Rectal smooth muscle tissue (tissue), 1 donor: ENCODE data around the gene OR52I1.

Experiments
- H3K27ac ChIP-seq: one replicate; pipeline ENCODE4 v1.7.0; 2013; ENCODE audit warnings: low read depth, low read length, inconsistent platforms
- H3K27me3 ChIP-seq: one replicate; pipeline ENCODE4 v1.7.0; 2013; ENCODE audit warnings: low read length; ENCODE audit not compliant: control insufficient read depth, insufficient read depth
- H3K36me3 ChIP-seq: one replicate; pipeline ENCODE4 v1.7.0; 2013; ENCODE audit warnings: low read length; ENCODE audit not compliant: control insufficient read depth, insufficient read depth
- H3K4me1 ChIP-seq: one replicate; pipeline ENCODE4 v1.7.0; 2013; ENCODE audit warnings: low read length; ENCODE audit not compliant: control insufficient read depth, insufficient read depth
- H3K4me3 ChIP-seq: one replicate; pipeline ENCODE4 v1.7.0; 2013; ENCODE audit warnings: low read length
- H3K9ac ChIP-seq: one replicate; pipeline ENCODE4 v1.7.0; 2013; ENCODE audit warnings: low read length

Gene OR52I1

DNA sequence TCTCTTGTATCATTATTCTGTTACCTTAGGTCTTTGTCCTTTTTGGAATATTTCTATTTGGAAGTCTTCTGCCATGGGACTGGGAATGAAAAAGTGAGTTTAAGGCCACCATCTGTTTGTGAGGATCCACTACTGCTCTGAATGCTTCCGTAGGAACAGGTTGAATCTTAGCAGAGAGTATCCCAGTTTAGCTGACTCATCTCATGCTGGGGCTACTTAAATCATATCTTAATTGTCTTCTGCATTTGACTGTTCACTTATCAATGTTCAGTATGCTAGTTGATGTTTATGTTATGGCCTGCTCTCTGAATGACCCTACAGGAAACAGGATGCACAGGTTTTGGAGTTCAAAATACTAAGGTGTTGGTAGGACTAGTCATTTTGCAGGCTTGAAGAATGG, 13.7 kb upstream of the OR52I1 start:
- H3K36me3 ChIP-seq = no peaks in the 10 kb centered on the region
- H3K27me3 ChIP-seq = no peaks in the 10 kb centered on the region
- no peak overlapping the region for H3K27ac ChIP-seq
- H3K4me1 ChIP-seq = no peaks in the 10 kb centered on the region
- H3K4me3 ChIP-seq = no peak overlapping the region
- H3K9ac ChIP-seq = no peak overlapping the region

DNA sequence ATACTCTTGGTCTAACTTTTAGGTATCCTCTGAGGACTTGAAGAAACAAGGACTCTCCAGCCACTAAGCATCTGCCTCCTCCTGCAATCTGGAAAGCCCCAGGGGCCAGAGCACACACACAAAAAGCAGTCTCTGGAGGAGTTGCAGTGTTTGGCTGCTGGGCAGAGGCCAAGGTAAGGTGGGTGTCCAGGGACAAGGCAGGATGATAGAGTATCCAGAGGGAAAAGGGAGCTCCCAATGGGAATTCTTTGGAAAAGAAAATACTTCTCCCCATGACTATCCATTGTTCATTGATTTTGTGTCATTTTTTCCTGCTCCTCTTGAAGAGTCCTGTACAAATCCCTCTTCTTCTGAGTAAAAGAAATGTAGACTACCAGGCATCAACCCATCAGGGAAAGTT, 12.4 kb upstream of the OR52I1 start, which contains the start of gene OR52I2:
OR52I2 (plus strand) TSS at position 301 of the 400 bp plus-strand sequence.
- Histone ChIP-seq H3K27ac (no peak within 1 kb of the TSS), H3K4me3 (no peak within 1 kb of the TSS), H3K4me1 (no peaks in the 10 kb centered on the region), H3K9ac (no peak within 1 kb of the TSS), H3K27me3 (no peaks in the 10 kb centered on the region), H3K36me3 (no peaks in the 10 kb centered on the region)

DNA sequence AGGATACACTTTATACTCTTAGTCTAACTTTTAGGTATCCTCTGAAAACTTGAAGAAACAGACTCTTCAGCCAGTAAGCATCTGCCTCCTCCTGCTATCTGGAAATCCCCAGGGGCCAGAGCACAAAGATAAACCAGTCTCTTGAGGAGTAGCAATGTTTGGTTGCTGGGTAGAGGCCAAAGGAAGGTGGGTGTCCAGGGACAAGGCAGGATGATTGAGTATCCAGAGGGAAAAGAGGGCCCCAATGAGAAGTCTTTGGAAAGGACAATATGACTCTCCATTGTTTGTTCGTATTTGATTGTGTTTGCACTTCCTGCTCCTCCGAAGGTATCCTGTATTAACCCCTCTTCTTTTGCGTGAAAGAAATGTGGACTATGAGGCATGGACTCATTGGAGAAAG, 4.8 kb upstream of the OR52I1 start:
- H3K27ac ChIP-seq = no peak overlapping the region
- no peaks in the 10 kb centered on the region for H3K36me3 ChIP-seq
- H3K4me1 ChIP-seq = no peaks in the 10 kb centered on the region

DNA sequence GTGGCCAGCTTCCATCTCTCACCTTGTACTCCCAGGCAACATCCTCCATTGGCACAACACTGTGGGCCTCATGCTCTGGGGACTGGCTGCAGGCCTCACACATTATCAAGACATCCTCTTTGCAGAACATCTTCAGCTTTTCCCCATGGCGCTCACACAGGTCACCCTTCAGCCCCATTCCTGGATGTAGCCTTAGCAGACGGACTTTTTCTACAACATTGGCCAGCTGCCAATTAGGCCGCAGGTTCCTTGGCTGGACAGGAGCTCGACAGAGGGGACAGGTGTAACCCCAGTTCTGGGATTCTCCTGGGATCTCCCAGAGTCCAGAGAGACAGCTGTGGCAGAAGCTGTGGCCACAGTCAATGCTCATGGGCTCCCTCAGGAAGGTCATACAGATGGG, 11.2 kb downstream of the OR52I1 start:
- Histone ChIP-seq H3K9ac (no peak overlapping the region), H3K4me3 (no peak overlapping the region), H3K27ac (no peak overlapping the region), H3K4me1 (no peaks in the 10 kb centered on the region), H3K36me3 (peaks cover 21% of the 10 kb centered on the region), H3K27me3 (no peaks in the 10 kb centered on the region)

More for the DNA sequence above, 4.8 kb upstream of the OR52I1 start:
- Histone ChIP-seq H3K4me3 (no peak overlapping the region), H3K27me3 (no peaks in the 10 kb centered on the region), H3K9ac (no peak overlapping the region)

DNA sequence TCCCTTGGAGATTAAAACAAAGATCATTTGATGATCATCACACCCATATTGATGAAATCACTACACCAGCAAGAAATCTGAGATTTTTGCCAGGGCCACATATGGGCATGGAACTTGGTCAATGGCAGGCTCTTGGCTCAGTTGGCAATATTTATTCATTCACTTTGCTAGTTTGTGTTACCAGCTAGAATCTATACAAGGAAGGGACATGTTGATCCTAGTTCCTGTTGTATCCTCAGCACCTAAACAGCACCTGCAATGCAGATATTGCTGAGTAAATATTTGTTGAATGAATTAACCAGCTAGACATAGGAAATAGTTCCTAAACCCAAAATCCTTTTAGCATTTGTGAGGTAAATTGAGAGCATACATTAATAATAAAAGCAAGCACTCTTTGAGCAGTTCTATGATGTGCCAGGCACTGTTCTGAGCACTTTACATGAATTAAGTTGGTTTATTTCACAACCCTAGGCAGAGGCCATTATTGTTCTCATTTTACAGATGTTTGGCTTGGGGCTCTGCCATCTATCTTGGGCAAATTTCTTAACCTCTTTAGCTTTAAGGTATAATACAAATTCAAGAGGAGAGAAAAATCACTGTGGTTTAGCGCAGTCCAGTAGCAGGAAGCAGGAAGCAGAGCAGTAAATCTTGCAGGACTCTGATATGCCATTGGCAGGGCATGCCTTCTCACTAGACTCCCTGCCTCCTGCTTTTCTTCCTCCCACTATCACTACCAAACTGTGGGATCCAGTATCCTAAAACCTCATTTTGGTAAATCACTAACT, 12.6 kb downstream of the OR52I1 start:
- Histone ChIP-seq H3K9ac (no peak overlapping the region), H3K27ac (no peak overlapping the region), H3K27me3 (no peaks in the 10 kb centered on the region), H3K4me3 (peak overlapping the region; percentile 74), H3K36me3 (peaks cover 7% of the 10 kb centered on the region), H3K4me1 (no peaks in the 10 kb centered on the region)

DNA sequence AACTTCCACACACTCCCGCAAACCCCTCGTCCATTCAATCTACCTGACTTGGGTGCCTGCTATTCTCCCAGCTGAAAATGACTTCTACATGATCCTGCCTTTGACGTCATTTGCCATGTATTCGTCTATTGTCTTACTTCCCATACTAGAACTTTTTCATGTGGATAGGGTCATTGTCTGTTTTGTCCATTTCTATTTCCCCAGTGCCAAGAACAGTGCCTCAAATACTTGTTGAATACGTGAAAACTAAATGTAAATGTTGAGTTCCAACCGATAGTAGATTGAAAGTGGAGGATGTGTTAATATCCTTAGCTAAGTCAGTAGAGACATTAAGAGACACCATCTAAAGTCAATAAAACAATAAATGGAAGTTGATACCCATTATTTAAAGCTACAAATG, 13.3 kb downstream of the OR52I1 start:
- Histone ChIP-seq H3K9ac (no peak overlapping the region), H3K36me3 (peaks cover under 1% of the 10 kb centered on the region), H3K4me1 (no peaks in the 10 kb centered on the region), H3K27ac (no peak overlapping the region), H3K27me3 (no peaks in the 10 kb centered on the region), H3K4me3 (peak overlapping the region; percentile 74)

DNA sequence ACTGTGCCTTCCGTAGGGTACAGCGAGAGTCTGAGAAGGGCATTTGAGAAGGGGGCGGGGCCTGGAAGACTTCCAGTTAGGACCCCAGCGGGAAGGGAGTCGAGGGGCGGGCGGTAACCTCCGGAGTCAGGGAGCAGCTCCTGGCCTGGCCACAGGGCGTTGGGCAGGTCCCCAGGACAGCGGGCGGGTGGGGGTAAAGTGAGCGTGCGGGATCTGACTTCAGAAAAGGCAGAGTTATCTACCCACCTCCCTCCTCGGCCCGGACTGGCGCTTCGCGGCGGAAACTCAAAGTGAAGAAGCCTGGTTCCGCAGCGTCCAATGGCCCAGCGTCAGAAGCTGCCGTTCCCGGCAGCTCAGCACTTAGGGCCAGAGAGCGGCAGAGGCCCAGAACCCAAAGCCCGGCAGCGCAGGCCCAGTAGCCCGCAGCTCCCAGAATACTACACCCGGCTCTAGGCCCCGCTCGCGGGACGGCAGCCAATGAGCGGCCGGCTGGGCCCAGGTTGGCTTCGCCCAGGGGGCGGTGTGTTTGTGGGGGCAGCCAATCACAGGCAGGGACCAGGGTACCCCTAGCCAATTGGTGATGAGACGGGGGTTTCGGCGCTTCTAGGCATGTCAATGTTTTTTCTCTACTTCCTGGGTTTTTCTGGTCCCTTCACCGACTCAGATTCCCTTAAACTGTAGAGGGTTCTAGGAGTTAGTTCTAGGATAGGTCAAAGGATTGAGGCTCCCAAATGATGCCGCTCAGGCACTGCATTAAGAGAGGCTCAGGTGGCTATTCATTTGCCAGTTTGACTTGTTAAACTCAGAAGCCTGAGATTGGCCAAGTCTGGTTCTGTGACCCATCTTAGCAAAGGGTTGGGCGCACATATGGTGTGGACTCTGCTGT, 14.2 kb downstream of the OR52I1 start, which contains the start of gene TRIM68:
TRIM68 (minus strand) TSS at position 451 of the 886 bp plus-strand sequence. CDS start 2,727 bp downstream, outside the sequence.
- H3K27ac ChIP-seq = peak within 1 kb of the TSS; percentile 87
- H3K9ac ChIP-seq = peak within 1 kb of the TSS; percentile 46
- H3K27me3 ChIP-seq = no peaks in the 10 kb centered on the region

DNA sequence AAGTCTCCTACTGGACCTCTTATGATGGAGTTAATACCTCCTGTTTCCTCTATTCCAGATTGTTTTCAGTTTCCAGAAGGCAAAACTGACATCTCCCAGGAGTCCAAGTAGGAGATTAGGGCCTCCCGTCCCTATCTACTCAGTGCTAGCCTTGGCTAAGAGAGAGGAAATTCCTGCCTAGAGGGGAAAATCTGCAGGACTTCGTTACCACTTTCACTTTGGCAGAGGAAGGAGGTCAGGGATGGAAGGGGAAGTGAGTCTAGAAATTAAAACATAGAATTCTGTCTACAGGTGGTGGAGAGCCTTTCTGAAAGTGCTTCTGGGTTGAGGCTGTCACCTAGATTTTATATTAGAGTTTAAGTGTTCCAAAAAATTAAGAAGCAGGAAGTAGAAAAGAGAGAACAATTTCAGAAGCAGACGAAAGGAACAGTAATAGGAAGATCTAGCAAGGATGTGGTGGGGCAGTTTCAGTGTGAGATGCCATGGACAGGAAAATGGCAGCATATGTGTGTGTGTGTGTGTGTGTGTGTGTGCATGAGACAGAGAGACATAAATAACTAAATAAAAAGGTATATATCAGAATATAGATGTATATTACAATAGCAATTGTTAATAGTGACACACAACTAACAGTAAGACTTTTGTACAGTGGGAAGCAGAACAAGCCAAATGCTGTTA, 16.6 kb downstream of the OR52I1 start:
- H3K27ac ChIP-seq = no peak overlapping the region
- H3K36me3 ChIP-seq = no peaks in the 10 kb centered on the region
- H3K27me3 ChIP-seq = no peaks in the 10 kb centered on the region
- peak overlapping the region; percentile 2 for H3K4me3 ChIP-seq
- H3K9ac ChIP-seq = no peak overlapping the region
- no peaks in the 10 kb centered on the region for H3K4me1 ChIP-seq

More for the DNA sequence above, 14.2 kb downstream of the OR52I1 start, which contains the start of gene TRIM68:
- Histone ChIP-seq H3K4me3 (peak within 1 kb of the TSS; percentile 74), H3K36me3 (no peaks in the 10 kb centered on the region), H3K4me1 (no peaks in the 10 kb centered on the region)

DNA sequence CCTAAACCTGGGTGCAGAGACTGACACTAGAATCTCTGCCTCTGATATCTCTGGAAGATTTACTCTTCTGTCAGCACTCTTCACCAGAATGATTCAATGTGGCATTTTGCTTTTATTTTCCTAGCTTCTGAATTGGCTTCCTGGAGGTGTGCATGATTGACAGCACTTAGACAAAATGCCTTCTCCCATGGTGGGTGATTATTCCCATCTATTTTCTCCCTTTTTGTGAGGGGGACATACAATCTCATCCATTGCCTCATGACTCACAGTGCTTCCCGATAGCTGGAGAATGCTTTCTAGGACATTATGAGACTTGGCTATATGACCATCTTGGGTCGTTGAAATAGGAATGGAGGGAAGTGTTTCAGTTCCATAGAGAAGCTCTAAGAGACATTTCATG, 18.1 kb downstream of the OR52I1 start:
- H3K36me3 ChIP-seq = no peaks in the 10 kb centered on the region
- no peaks in the 10 kb centered on the region for H3K4me1 ChIP-seq
- no peak overlapping the region for H3K4me3 ChIP-seq
- no peak overlapping the region for H3K9ac ChIP-seq
- H3K27ac ChIP-seq = no peak overlapping the region
- no peaks in the 10 kb centered on the region for H3K27me3 ChIP-seq

DNA sequence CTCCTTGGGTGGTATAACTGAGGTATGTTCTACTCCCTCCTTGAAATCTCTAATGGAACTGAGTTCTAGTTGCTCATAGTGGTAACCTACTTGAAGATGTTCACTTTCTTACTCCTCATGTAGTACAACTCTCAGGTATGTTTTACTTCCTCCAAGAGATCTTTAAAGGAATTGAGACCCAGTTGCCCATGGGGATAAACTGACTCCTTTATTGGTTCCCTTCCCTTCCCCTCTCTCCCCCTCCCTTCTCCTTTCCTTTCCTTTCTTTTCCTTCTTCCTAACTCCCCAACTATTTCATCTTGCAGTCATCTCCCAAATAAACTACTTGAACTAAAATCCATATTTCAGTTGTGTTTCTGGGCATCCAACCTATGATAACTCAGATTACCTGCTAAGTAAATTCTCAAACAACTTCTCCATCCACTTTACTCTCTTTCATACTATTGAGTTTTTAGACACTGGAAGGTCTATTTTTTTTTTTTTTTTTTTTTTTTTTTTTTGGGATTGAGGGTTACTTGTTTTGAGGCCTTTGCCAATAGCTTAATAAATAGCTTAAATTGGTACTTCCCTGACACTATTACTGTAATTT, 22.1 kb downstream of the OR52I1 start:
- no peak overlapping the region for H3K27ac ChIP-seq
- H3K36me3 ChIP-seq = no peaks in the 10 kb centered on the region

DNA sequence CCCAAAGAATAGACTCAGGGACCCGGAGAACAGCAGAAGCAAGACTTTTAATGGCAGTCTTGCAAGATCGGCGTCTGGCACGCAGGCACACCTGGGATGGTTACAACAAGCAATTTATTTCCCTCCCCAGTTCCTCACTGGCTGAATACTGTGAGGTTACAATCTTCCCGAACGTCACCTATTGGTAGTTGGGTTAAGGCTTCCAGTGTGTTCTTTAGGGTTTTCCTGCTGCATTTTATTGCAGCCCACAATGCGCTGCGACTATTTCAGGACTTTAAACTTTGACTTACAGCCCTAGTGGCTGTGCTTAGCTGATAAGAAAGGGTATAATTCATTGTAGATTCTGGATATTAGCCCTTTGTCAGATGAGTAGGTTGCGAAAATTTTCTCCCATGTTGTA, 25.7 kb downstream of the OR52I1 start:
- Histone ChIP-seq H3K36me3 (no peaks in the 10 kb centered on the region), H3K4me3 (no peak overlapping the region), H3K27me3 (no peaks in the 10 kb centered on the region), H3K4me1 (no peaks in the 10 kb centered on the region), H3K9ac (no peak overlapping the region), H3K27ac (no peak overlapping the region)

More for the DNA sequence above, 22.1 kb downstream of the OR52I1 start:
- H3K9ac ChIP-seq = no peak overlapping the region
- no peak overlapping the region for H3K4me3 ChIP-seq
- H3K4me1 ChIP-seq = no peaks in the 10 kb centered on the region
- no peaks in the 10 kb centered on the region for H3K27me3 ChIP-seq
